Spinal cord (tissue), 10 donors: ENCODE data around the gene CNTRL. TPM values are rescaled to one million over a fixed set of nuclear protein-coding genes. Genes with fewer than 3 reads are reported as not detected.
"Not testable (repeated sequence)": the region's sequence is repeated elsewhere in the genome, so short reads cannot be mapped to it uniquely, and the experiment has no call there.

Source experiments
- DNase-seq, 6 donors: peaks; one replicate each; pipeline versions ENCODE4 v3.0.0 to v3.0.0-alpha.2; 2013 to 2015; ENCODE audit warnings: low spot score in 6 of 6, low read depth in 4 of 6
- H3K27ac ChIP-seq: one replicate; pipeline ENCODE4 v1.5.1; 2013; ENCODE audit warnings: low read depth, low read length, control low read depth
- H3K27me3 ChIP-seq: one replicate; pipeline ENCODE4 v1.6.1; 2013; ENCODE audit warnings: low read length; ENCODE audit not compliant: control insufficient read depth, insufficient read depth
- H3K36me3 ChIP-seq: one replicate; pipeline ENCODE4 v1.6.1; 2013; ENCODE audit warnings: low read length; ENCODE audit not compliant: control insufficient read depth, insufficient read depth
- H3K4me1 ChIP-seq: one replicate; pipeline ENCODE4 v1.6.1; 2013; ENCODE audit warnings: low read length; ENCODE audit not compliant: control insufficient read depth, insufficient read depth
- H3K4me3 ChIP-seq: one replicate; pipeline ENCODE4 v1.5.1; 2013; ENCODE audit warnings: low read depth, low read length, control low read depth
- H3K9me3 ChIP-seq: one replicate; pipeline ENCODE4 v1.6.1; 2013; ENCODE audit warnings: low read length; ENCODE audit not compliant: control insufficient read depth, insufficient read depth
- WGBS: methylation state at CpG from one replicate; pipeline ENCODE4 v1.1.5; 2013; ENCODE audit warnings: missing lambda C conversion rate; ENCODE audit not compliant: insufficient coverage; 5-methylcytosine and 5-hydroxymethylcytosine counted together
- polyA plus RNA-seq, 2 donors: library from polyadenylated mRNA; unstranded; fragments of 120-200 nt; gene quantifications; one replicate each; pipeline ENCODE4 v1.2.1, GENCODE V29; 2013; ENCODE audit not compliant: insufficient read length in 2 of 2
- total RNA-seq, 2 donors: library from RNA; depleted of rRNA in 1 of 2; stranded (reverse); fragments of 120-200 nt in 1 of 2; fragments of >200 nt in 1 of 2; gene quantifications; one replicate each; pipeline versions ENCODE4 v1.2.3 to v1.2.4, GENCODE V29; 2013 to 2014
- donor health status: healthy.

CNTRL gene
- total and polyA plus RNA-seq, 4 donors, result 17.2 to 24.6 (median 20.6) TPM

- no CpG with 5 or more reads among the region's 1 CpG for WGBS
- Histone ChIP-seq H3K27me3 (no peaks in the 10 kb centered on the region), H3K4me3 (no peak overlapping the region), H3K27ac (no peak overlapping the region), H3K9me3 (no peaks in the 10 kb centered on the region), H3K4me1 (no peaks in the 10 kb centered on the region), H3K36me3 (peaks cover 20% of the 10 kb centered on the region)
- DNase-seq, result no peak
Observed at GRCh38 chr9:121160025-121160424, 85.3 kb downstream of the CNTRL start.

GRCh38 chr9:121168052-121168451 is 93.3 kb downstream of the CNTRL start:
- 94% methylated on average over 2 of the region's 2 CpGs for WGBS
- no peak for DNase-seq
- Histone ChIP-seq H3K9me3 (no peaks in the 10 kb centered on the region), H3K36me3 (peaks cover 35% of the 10 kb centered on the region), H3K4me3 (no peak overlapping the region), H3K27me3 (no peaks in the 10 kb centered on the region), H3K27ac (no peak overlapping the region), H3K4me1 (no peaks in the 10 kb centered on the region)

- no peak overlapping the region for H3K27ac ChIP-seq
- no peak overlapping the region for H3K4me3 ChIP-seq
- 70% methylated on average over 2 of the region's 3 CpGs for WGBS
- no peaks in the 10 kb centered on the region for H3K4me1 ChIP-seq
- H3K9me3 ChIP-seq, result no peaks in the 10 kb centered on the region
- no peaks in the 10 kb centered on the region for H3K27me3 ChIP-seq
- DNase-seq, result no peak
- peaks cover 40% of the 10 kb centered on the region for H3K36me3 ChIP-seq
Observed at GRCh38 chr9:121169094-121169601, 94.4 kb downstream of the CNTRL start.

- Histone ChIP-seq H3K27ac (no peak overlapping the region), H3K9me3 (no peaks in the 10 kb centered on the region), H3K4me1 (no peaks in the 10 kb centered on the region), H3K4me3 (no peak overlapping the region), H3K36me3 (peaks cover 45% of the 10 kb centered on the region), H3K27me3 (no peaks in the 10 kb centered on the region)
- DNase-seq, result no peak
- 82% methylated on average over 5 of the region's 5 CpGs for WGBS
Observed at GRCh38 chr9:121171236-121171635, 96.5 kb downstream of the CNTRL start.

- no peaks in the 10 kb centered on the region for H3K9me3 ChIP-seq
- no peak overlapping the region for H3K4me3 ChIP-seq
- H3K36me3 ChIP-seq, result peaks cover 42% of the 10 kb centered on the region
- H3K4me1 ChIP-seq, result no peaks in the 10 kb centered on the region
- WGBS, result no CpG with 5 or more reads among the region's 1 CpG
- no peak overlapping the region for H3K27ac ChIP-seq
- H3K27me3 ChIP-seq, result no peaks in the 10 kb centered on the region
- no peak for DNase-seq
Observed at GRCh38 chr9:121172726-121173487, 98.2 kb downstream of the CNTRL start.

- Histone ChIP-seq H3K27ac (no peak overlapping the region), H3K36me3 (peaks cover 37% of the 10 kb centered on the region), H3K4me1 (no peaks in the 10 kb centered on the region), H3K9me3 (no peaks in the 10 kb centered on the region), H3K27me3 (no peaks in the 10 kb centered on the region), H3K4me3 (no peak overlapping the region)
- 100% methylated on average over 1 of the region's 7 CpGs for WGBS
- DNase-seq, result no peak
Observed at GRCh38 chr9:121173501-121173900, 98.7 kb downstream of the CNTRL start.

- WGBS, result 93% methylated on average over 3 of the region's 6 CpGs
- peaks cover 7% of the 10 kb centered on the region for H3K36me3 ChIP-seq
- no peaks in the 10 kb centered on the region for H3K27me3 ChIP-seq
- no peaks in the 10 kb centered on the region for H3K9me3 ChIP-seq
- H3K4me3 ChIP-seq, result no peak overlapping the region
- DNase-seq, result no peak
- no peaks in the 10 kb centered on the region for H3K4me1 ChIP-seq
- no peak overlapping the region for H3K27ac ChIP-seq
Observed at GRCh38 chr9:121178676-121179372, 104.1 kb downstream of the CNTRL start.

GRCh38 chr9:121179373-121179721 is 104.6 kb downstream of the CNTRL start:
- not testable (repeated sequence) for H3K27ac ChIP-seq, DNase-seq, H3K36me3 ChIP-seq, H3K4me3 ChIP-seq, H3K4me1 ChIP-seq, H3K27me3 ChIP-seq, H3K9me3 ChIP-seq
- no CpG with 5 or more reads among the region's 1 CpG for WGBS

- no peak overlapping the region for H3K4me3 ChIP-seq
- H3K9me3 ChIP-seq, result no peaks in the 10 kb centered on the region
- peaks cover 3% of the 10 kb centered on the region for H3K36me3 ChIP-seq
- H3K4me1 ChIP-seq, result no peaks in the 10 kb centered on the region
- no peak for DNase-seq
- H3K27me3 ChIP-seq, result no peaks in the 10 kb centered on the region
- WGBS, result 66% methylated on average over 2 of the region's 3 CpGs
- no peak overlapping the region for H3K27ac ChIP-seq
Observed at GRCh38 chr9:121179930-121180681, 105.4 kb downstream of the CNTRL start.
